Neural cell (in vitro differentiated cells): Measurements from ENCODE around the gene NF1.

Experiments used
- CTCF ChIP-seq: fragments of 450-650 bp; IDR thresholded peaks from 2 replicates; pipeline ENCODE4 v1.5.1; 2014; ENCODE audit warnings: antibody characterized with exemption, mild to moderate bottlenecking, moderate library complexity; ENCODE audit not compliant: poor library complexity, severe bottlenecking
- EP300 ChIP-seq: fragments of 450-650 bp; conservative IDR thresholded peaks from 2 replicates; pipeline ENCODE4 v1.6.1; 2014; ENCODE audit warnings: antibody characterized with exemption, mild to moderate bottlenecking, moderate library complexity; ENCODE audit not compliant: poor library complexity, severe bottlenecking
- POLR2AphosphoS5 ChIP-seq: IDR thresholded peaks from 2 replicates; pipeline ENCODE4 v1.6.1; 2012
- RAD21 ChIP-seq: fragments of 450-650 bp; conservative IDR thresholded peaks from 2 replicates; pipeline ENCODE4 v1.6.1; 2014; ENCODE audit warnings: antibody characterized with exemption, mild to moderate bottlenecking, moderate library complexity
- TAF1 ChIP-seq: IDR thresholded peaks from 2 replicates; pipeline ENCODE4 v1.6.1; 2012; ENCODE audit warnings: low read depth
- TF ChIP-seq, protein P1 (sequence below): IDR thresholded peaks from 2 replicates; pipeline ENCODE4 v1.6.1; 2012; ENCODE audit warnings: borderline replicate concordance

GRCh38 chr17:31313982-31314781, 219.4 kb downstream of the NF1 start, which contains the start of gene EVI2B:
- TF ChIP-seq POLR2AphosphoS5: no peak
- TF ChIP-seq CTCF: no peak
- TF ChIP-seq EP300: no peak
- TF ChIP-seq RAD21: no peak
- TF ChIP-seq, protein P1, sequence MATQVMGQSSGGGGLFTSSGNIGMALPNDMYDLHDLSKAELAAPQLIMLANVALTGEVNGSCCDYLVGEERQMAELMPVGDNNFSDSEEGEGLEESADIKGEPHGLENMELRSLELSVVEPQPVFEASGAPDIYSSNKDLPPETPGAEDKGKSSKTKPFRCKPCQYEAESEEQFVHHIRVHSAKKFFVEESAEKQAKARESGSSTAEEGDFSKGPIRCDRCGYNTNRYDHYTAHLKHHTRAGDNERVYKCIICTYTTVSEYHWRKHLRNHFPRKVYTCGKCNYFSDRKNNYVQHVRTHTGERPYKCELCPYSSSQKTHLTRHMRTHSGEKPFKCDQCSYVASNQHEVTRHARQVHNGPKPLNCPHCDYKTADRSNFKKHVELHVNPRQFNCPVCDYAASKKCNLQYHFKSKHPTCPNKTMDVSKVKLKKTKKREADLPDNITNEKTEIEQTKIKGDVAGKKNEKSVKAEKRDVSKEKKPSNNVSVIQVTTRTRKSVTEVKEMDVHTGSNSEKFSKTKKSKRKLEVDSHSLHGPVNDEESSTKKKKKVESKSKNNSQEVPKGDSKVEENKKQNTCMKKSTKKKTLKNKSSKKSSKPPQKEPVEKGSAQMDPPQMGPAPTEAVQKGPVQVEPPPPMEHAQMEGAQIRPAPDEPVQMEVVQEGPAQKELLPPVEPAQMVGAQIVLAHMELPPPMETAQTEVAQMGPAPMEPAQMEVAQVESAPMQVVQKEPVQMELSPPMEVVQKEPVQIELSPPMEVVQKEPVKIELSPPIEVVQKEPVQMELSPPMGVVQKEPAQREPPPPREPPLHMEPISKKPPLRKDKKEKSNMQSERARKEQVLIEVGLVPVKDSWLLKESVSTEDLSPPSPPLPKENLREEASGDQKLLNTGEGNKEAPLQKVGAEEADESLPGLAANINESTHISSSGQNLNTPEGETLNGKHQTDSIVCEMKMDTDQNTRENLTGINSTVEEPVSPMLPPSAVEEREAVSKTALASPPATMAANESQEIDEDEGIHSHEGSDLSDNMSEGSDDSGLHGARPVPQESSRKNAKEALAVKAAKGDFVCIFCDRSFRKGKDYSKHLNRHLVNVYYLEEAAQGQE: no peak
- no peak for TF ChIP-seq TAF1
